Thyroid gland (tissue), 4 donors: ENCODE results near the gene CA10.

ENCODE experiments used
- POLR2A ChIP-seq, 2 donors: fragments of 450-650 bp; IDR thresholded peaks; one replicate each; pipeline ENCODE4 v1.6.1; 2017; ENCODE audit warnings: antibody characterized with exemption in 2 of 2, mild to moderate bottlenecking in 2 of 2, moderate library complexity in 1 of 2
- TF ChIP-seq, protein P1 (sequence below), 6 experiments: fragments of 200-600 bp in 3 of 6; fragments of 450-650 bp in 3 of 6; sonication (generic) in 3 of 6; IDR thresholded peaks; one replicate each; pipeline ENCODE4 v1.5.1; 2016 to 2019; ENCODE audit warnings: antibody characterized with exemption in 6 of 6, mild to moderate bottlenecking in 2 of 6, inconsistent platforms in 1 of 6, moderate library complexity in 1 of 6

GRCh38 chr17:51683291-51683690 is 475.2 kb downstream of the CA10 start:
- no peak for TF ChIP-seq POLR2A (IDR thresholded peaks at IDR 0.05)
- TF ChIP-seq, protein P1, sequence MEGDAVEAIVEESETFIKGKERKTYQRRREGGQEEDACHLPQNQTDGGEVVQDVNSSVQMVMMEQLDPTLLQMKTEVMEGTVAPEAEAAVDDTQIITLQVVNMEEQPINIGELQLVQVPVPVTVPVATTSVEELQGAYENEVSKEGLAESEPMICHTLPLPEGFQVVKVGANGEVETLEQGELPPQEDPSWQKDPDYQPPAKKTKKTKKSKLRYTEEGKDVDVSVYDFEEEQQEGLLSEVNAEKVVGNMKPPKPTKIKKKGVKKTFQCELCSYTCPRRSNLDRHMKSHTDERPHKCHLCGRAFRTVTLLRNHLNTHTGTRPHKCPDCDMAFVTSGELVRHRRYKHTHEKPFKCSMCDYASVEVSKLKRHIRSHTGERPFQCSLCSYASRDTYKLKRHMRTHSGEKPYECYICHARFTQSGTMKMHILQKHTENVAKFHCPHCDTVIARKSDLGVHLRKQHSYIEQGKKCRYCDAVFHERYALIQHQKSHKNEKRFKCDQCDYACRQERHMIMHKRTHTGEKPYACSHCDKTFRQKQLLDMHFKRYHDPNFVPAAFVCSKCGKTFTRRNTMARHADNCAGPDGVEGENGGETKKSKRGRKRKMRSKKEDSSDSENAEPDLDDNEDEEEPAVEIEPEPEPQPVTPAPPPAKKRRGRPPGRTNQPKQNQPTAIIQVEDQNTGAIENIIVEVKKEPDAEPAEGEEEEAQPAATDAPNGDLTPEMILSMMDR (IDR thresholded peaks at IDR 0.05), result no peak
